HEK293 (cell line): Measurements from ENCODE around the gene SLC28A1.

Experiments used
- CTCF ChIA-PET: fragments of 350-600 bp; formaldehyde crosslinking; extraction: SDS; loops from one replicate; lab custom pipeline; 2021; ENCODE audit warnings: antibody characterized with exemption; lab: Yijun Ruan, JAX
- POLR2A ChIA-PET: fragments of 300-600 bp; formaldehyde crosslinking; extraction: SDS; loops from one replicate; lab custom pipeline; 2020; ENCODE audit warnings: antibody characterized with exemption, inconsistent platforms; lab: Yijun Ruan, JAX
- H3K27ac ChIP-seq: fragments of 200-500 bp; sonication (Bioruptor generic); 2 replicates; pipeline ENCODE4 v1.5.1; 2014; ENCODE audit warnings: low read depth, low read length, control low read depth, inconsistent platforms; ENCODE audit errors: extremely low read depth
- H3K36me3 ChIP-seq, 2 experiments: fragments of 200-500 bp in 1 of 2; sonication (Bioruptor generic) in 1 of 2; 1 replicate in 1 of 2; 2 replicates in 1 of 2; pipeline ENCODE4 v1.5.1; 2014 to 2017; ENCODE audit warnings: inconsistent platforms in 2 of 2, low read length in 2 of 2; ENCODE audit not compliant: control insufficient read depth in 2 of 2, insufficient read depth in 1 of 2
- H3K4me1 ChIP-seq: fragments of 200-500 bp; sonication (Bioruptor generic); 2 replicates; pipeline ENCODE4 v1.5.1; 2014; ENCODE audit warnings: mild to moderate bottlenecking, low read length, inconsistent platforms; ENCODE audit not compliant: control insufficient read depth, insufficient read depth
- H3K4me3 ChIP-seq: 2 replicates; pipeline ENCODE4 v1.5.1; 2011; ENCODE audit warnings: low read depth, mild to moderate bottlenecking, control low read depth, low read length, moderate library complexity
- H3K9me3 ChIP-seq: fragments of 200-500 bp; sonication (Bioruptor generic); 2 replicates; pipeline ENCODE4 v1.5.1; 2014; ENCODE audit warnings: low read depth, low read length, inconsistent platforms; ENCODE audit not compliant: control insufficient read depth, insufficient read depth
- KLF10 ChIP-seq: fragments of 450-650 bp; IDR thresholded peaks from 2 replicates; pipeline ENCODE4 v1.5.1; 2018; ENCODE audit warnings: missing biosample characterization, mild to moderate bottlenecking, missing genetic modification characterization
- YY1 ChIP-seq: fragments of 450-650 bp; formaldehyde crosslinking; IDR thresholded peaks from 2 replicates; pipeline ENCODE4 v1.5.1; 2018; ENCODE audit warnings: missing biosample characterization, missing genetic modification characterization
- ZBTB11 ChIP-seq: fragments of 450-650 bp; formaldehyde crosslinking; conservative IDR thresholded peaks from 2 replicates; pipeline ENCODE4 v1.5.1; 2016; ENCODE audit warnings: low read depth, missing biosample characterization, missing genetic modification characterization
- ZBTB8A ChIP-seq: fragments of 450-650 bp; formaldehyde crosslinking; IDR thresholded peaks from 2 replicates; pipeline ENCODE4 v1.5.1; 2016; ENCODE audit warnings: missing biosample characterization, missing genetic modification characterization
- ZNF114 ChIP-seq: fragments of 450-650 bp; formaldehyde crosslinking; IDR thresholded peaks from 2 replicates; pipeline ENCODE4 v1.5.0; 2017; ENCODE audit warnings: missing biosample characterization, missing genetic modification characterization
- ZNF121 ChIP-seq: fragments of 450-650 bp; formaldehyde crosslinking; IDR thresholded peaks from 2 replicates; pipeline ENCODE4 v1.5.1; 2016; ENCODE audit warnings: missing biosample characterization, missing genetic modification characterization
- ZNF202 ChIP-seq: fragments of 450-650 bp; formaldehyde crosslinking; IDR thresholded peaks from 2 replicates; pipeline ENCODE4 v1.5.1; 2016; ENCODE audit warnings: missing biosample characterization, missing genetic modification characterization, borderline replicate concordance
- ZNF223 ChIP-seq: fragments of 450-650 bp; formaldehyde crosslinking; IDR thresholded peaks from 2 replicates; pipeline ENCODE4 v1.5.1; 2016; ENCODE audit warnings: missing biosample characterization, missing genetic modification characterization
- ZNF404 ChIP-seq: fragments of 450-650 bp; formaldehyde crosslinking; IDR thresholded peaks from 2 replicates; pipeline ENCODE4 v1.5.1; 2017; ENCODE audit warnings: missing biosample characterization, missing genetic modification characterization
- ZNF596 ChIP-seq: fragments of 450-650 bp; IDR thresholded peaks from 2 replicates; pipeline ENCODE4 v1.5.0; 2018; ENCODE audit warnings: missing biosample characterization, mild to moderate bottlenecking, missing genetic modification characterization, moderate library complexity
- ZNF843 ChIP-seq: fragments of 450-650 bp; formaldehyde crosslinking; IDR thresholded peaks from 2 replicates; pipeline ENCODE4 v1.5.1; 2016; ENCODE audit warnings: missing biosample characterization, missing genetic modification characterization
- ZXDB ChIP-seq: fragments of 450-650 bp; formaldehyde crosslinking; IDR thresholded peaks from 2 replicates; pipeline ENCODE4 v1.5.1; 2016; ENCODE audit warnings: missing biosample characterization, missing genetic modification characterization
- TF ChIP-seq, protein P1 (sequence below): fragments of 450-650 bp; formaldehyde crosslinking; IDR thresholded peaks from 2 replicates; pipeline ENCODE4 v1.5.1; 2017; ENCODE audit warnings: missing biosample characterization, missing genetic modification characterization
- TF ChIP-seq, protein P2 (sequence below): fragments of 450-650 bp; formaldehyde crosslinking; IDR thresholded peaks from 2 replicates; pipeline ENCODE4 v1.5.1; 2016; ENCODE audit warnings: missing biosample characterization, missing genetic modification characterization
- TF ChIP-seq, protein P3 (sequence below): fragments of 450-650 bp; formaldehyde crosslinking; IDR thresholded peaks from 2 replicates; pipeline ENCODE4 v1.5.1; 2016; ENCODE audit warnings: missing biosample characterization, missing genetic modification characterization, low read depth
- TF ChIP-seq, protein P4 (sequence below): fragments of 450-650 bp; formaldehyde crosslinking; IDR thresholded peaks from 2 replicates; pipeline ENCODE4 v1.5.1; 2016; ENCODE audit warnings: missing biosample characterization, missing genetic modification characterization
- TF ChIP-seq, protein P5 (sequence below): fragments of 450-650 bp; formaldehyde crosslinking; IDR thresholded peaks from 2 replicates; pipeline ENCODE4; 2016; ENCODE audit warnings: missing biosample characterization, missing genetic modification characterization

The SLC28A1 gene

DNA sequence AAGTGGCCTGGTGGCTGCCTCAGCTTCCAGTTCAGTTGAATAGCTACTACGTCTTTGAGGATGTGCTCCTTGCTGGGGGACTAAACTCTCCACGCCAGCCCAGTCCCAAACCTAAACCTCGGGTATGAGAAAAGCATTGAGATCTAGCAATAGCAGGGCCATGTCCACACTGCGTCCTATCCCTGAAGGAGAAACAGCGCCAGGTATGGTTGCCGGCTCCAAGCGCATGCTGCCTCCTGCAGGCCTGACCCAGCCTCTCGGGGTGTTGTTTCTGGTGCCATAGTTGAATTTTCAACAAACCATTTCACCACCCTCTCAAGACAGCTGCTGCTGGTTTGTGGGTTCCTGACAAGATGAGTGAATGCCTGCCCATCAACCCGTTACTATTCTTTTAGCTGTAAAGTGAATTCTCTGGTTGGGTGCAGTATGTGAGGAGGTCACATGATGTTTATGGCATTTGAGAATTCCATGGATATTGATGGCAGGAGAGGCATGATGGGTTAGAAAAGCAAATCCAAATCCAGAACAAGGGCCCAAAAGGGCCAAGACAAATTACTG is 13.0 kb upstream of the SLC28A1 start (continued):
- TF ChIP-seq ZBTB11 (tag by site-specific recombination): no peak
- no peak for TF ChIP-seq ZNF202 (tag by site-specific recombination)

GRCh38 chr15:84872009-84872910 is 12.2 kb upstream of the SLC28A1 start:
- Histone ChIP-seq H3K27ac (no peak overlapping the region), H3K4me1 (no peaks in the 10 kb centered on the region), H3K4me3 (no peak overlapping the region), H3K36me3 (no peaks in the 10 kb centered on the region), H3K9me3 (no peaks in the 10 kb centered on the region)
- ChIA-PET POLR2A (no interaction called here), CTCF (interaction anchor here (0.7 to 1.6 kb wide), 4 partner anchors 11 to 217 kb away, joined by 3 to 5 read pairs (median 4); no protein-coding TSS in a partner anchor)
- TF ChIP-seq, protein P1, sequence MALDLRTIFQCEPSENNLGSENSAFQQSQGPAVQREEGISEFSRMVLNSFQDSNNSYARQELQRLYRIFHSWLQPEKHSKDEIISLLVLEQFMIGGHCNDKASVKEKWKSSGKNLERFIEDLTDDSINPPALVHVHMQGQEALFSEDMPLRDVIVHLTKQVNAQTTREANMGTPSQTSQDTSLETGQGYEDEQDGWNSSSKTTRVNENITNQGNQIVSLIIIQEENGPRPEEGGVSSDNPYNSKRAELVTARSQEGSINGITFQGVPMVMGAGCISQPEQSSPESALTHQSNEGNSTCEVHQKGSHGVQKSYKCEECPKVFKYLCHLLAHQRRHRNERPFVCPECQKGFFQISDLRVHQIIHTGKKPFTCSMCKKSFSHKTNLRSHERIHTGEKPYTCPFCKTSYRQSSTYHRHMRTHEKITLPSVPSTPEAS (tag by site-specific recombination): no peak
- TF ChIP-seq, protein P2, sequence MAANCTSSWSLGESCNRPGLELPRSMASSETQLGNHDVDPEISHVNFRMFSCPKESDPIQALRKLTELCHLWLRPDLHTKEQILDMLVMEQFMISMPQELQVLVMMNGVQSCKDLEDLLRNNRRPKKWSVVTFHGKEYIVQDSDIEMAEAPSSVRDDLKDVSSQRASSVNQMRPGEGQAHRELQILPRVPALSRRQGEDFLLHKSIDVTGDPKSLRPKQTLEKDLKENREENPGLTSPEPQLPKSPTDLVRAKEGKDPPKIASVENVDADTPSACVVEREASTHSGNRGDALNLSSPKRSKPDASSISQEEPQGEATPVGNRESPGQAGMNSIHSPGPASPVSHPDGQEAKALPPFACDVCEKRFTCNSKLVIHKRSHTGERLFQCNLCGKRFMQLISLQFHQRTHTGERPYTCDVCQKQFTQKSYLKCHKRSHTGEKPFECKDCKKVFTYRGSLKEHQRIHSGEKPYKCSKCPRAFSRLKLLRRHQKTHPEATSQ (tag by site-specific recombination): no peak
- TF ChIP-seq, protein P3, sequence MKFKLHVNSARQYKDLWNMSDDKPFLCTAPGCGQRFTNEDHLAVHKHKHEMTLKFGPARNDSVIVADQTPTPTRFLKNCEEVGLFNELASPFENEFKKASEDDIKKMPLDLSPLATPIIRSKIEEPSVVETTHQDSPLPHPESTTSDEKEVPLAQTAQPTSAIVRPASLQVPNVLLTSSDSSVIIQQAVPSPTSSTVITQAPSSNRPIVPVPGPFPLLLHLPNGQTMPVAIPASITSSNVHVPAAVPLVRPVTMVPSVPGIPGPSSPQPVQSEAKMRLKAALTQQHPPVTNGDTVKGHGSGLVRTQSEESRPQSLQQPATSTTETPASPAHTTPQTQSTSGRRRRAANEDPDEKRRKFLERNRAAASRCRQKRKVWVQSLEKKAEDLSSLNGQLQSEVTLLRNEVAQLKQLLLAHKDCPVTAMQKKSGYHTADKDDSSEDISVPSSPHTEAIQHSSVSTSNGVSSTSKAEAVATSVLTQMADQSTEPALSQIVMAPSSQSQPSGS: no peak
- TF ChIP-seq ZNF843 (tag by site-specific recombination) (no peak), ZXDB (tag by site-specific recombination) (no peak), ZNF114 (tag by site-specific recombination) (no peak), ZNF121 (no peak), ZNF596 (tag by site-specific recombination) (no peak), ZBTB8A (no peak), ZNF223 (tag by site-specific recombination) (no peak), ZNF404 (tag by site-specific recombination) (no peak), KLF10 (tag by site-specific recombination) (no peak), YY1 (tag by site-specific recombination) (no peak)
- TF ChIP-seq, protein P4, sequence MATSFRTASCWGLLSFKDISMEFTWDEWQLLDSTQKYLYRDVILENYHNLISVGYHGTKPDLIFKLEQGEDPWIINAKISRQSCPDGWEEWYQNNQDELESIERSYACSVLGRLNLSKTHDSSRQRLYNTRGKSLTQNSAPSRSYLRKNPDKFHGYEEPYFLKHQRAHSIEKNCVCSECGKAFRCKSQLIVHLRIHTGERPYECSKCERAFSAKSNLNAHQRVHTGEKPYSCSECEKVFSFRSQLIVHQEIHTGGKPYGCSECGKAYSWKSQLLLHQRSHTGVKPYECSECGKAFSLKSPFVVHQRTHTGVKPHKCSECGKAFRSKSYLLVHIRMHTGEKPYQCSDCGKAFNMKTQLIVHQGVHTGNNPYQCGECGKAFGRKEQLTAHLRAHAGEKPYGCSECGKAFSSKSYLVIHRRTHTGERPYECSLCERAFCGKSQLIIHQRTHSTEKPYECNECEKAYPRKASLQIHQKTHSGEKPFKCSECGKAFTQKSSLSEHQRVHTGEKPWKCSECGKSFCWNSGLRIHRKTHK (tag by site-specific recombination): no peak
- TF ChIP-seq, protein P5, sequence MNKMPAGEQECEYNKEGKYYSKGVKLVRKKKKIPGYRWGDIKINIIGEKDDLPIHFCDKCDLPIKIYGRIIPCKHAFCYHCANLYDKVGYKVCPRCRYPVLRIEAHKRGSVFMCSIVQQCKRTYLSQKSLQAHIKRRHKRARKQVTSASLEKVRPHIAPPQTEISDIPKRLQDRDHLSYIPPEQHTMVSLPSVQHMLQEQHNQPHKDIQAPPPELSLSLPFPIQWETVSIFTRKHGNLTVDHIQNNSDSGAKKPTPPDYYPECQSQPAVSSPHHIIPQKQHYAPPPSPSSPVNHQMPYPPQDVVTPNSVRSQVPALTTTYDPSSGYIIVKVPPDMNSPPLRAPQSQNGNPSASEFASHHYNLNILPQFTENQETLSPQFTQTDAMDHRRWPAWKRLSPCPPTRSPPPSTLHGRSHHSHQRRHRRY (tag by site-specific recombination): no peak
